Ovary (tissue), 3 donors: ENCODE results near the gene PRR19.

ENCODE experiments used
- CTCF ChIP-seq, 3 donors: fragments of 450-650 bp in 2 of 3; fragments of 200-600 bp in 1 of 3; IDR thresholded peaks; one replicate each; pipeline versions ENCODE4 v1.5.1 to v1.8.0; 2016 to 2022; ENCODE audit warnings: antibody characterized with exemption in 3 of 3, mild to moderate bottlenecking in 1 of 3
- EP300 ChIP-seq: sonication (generic); formaldehyde crosslinking; IDR thresholded peaks from one replicate; pipeline ENCODE4 v1.6.1; 2017; ENCODE audit warnings: antibody characterized with exemption
- donor health status: DM: no; HTN: no; CAD: no.

GRCh38 chr19:42317535-42317934 lies 15.6 kb downstream of the PRR19 start:
- no peak for TF ChIP-seq CTCF (IDR thresholded peaks at IDR 0.05)
- TF ChIP-seq EP300, result no peak
